ENCODE measurements around the gene PEBP1. TPM values are rescaled to one million over a fixed set of nuclear protein-coding genes. Genes with fewer than 3 reads are reported as not detected.
A peak's percentile ranks its signal among the peaks of the same experiment; 100 is the strongest.

The PEBP1 gene
- total and polyA plus RNA-seq, 2 experiments from 2014 or later, result 267 to 350 TPM

DNA sequence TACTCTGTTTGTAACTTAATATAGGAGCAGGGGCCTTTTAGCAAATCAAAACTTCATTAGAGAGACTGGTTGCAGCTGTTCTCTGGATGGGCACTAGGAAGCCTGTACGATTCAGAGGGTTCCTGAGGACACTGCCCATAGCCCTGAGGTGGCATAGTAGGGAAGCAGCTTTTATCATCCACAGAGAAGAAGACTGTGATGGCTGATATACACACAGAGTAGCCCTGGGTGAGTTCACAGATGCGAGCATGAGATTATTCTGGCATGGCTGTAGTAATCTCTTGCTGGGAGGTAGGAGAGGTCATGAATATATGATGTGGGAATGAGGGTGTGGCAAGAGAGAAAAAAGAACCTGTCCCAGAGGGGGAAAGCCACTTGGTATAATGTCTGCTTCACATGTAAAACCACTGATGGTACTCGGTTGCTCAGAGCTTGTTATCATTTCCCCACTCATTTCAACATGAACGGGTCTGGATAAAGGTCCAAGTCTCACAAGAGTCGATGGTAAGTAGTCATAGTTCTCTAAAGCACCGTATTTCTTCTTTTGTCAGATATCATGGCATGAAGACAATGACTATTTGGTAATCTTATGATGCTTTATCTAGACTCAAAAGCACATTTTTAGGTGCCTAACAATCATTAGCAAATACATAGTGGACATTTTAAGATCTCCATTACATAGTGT, 52.0 kb downstream of the PEBP1 start:
- Histone ChIP-seq H3K27me3 (replicated peaks; ENCODE audit: insufficient read depth) (no peaks in the 10 kb centered on the region), H3K9me3 (ENCODE audit: low read depth) (no peaks in the 10 kb centered on the region), H3K9me2 (ENCODE audit: insufficient read depth) (no peaks in the 10 kb centered on the region), H3K36me3 (ENCODE audit: low read depth) (no peaks in the 10 kb centered on the region), H3F3A (ENCODE audit: insufficient read depth) (peaks cover 47% of the 10 kb centered on the region), H3K4me1 (ENCODE audit: insufficient read depth) (peaks cover 45% of the 10 kb centered on the region), H2AFZ (no peak overlapping the region), H3K9ac (peak overlapping the region; percentile 88; the same call in 1 of the 2 replicates), H3K4me2 (ENCODE audit: unreplicated experiment) (peak overlapping the region; percentile 87), H3K4me3 (no peak overlapping the region; the same call in 1 of the 2 replicates), H3K79me2 (ENCODE audit: insufficient read depth) (peaks cover 56% of the 10 kb centered on the region), H3K27ac (peak overlapping the region; percentile 89; the same call in 1 of the 2 replicates), H4K20me1 (ENCODE audit: insufficient read depth) (no peaks in the 10 kb centered on the region)
- TF ChIP-seq EZH2phosphoT487 (IDR thresholded peaks at IDR 0.05; ENCODE audit: insufficient read depth, low read depth) (no peak), EZH2 (IDR thresholded peaks at IDR 0.05; ENCODE audit: insufficient read depth, poor library complexity, severe bottlenecking) (no peak)
- DNase-seq, result no peak
- WGBS, 2 experiments (ENCODE audit: low coverage in 1 of 2, low lambda C conversion rate in 2 of 2, missing lambda C conversion rate in 2 of 2), result 79 to 86% methylated on average over 6 of the region's 6 CpGs
- in situ Hi-C loops (cut with MboI), result no loop called here

DNA sequence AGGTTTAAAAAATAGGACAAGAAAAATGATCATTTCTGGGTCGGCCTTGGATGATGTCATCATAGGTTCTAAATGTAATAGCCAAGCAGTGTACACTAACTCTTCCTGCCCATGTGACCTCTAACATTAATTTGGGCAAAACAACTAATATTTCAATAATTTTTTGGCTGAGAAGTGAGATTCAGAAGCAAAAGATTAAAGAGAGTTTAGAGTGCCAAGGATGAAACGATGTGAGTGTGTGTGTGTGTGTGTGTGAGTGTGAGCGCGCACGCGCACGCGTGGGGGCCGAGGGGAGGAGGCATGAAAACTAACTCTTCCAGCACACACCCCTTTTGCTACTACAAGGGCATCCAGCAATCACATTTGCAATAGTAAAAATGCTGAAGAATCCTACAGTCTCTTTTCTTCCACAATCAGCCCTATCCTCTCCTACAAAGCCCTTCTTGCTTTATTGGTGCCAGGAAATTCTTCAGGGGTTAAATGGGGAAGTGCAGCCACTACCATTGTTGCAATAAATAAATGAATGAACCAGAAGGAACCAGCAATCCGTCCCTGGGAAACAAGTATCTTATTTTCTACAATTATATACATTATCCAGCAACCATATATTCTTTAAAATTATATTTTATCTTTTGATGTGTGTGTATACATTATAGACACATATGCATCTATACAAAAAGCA, 52.9 kb downstream of the PEBP1 start:
- WGBS, 2 experiments (ENCODE audit: low coverage in 1 of 2, low lambda C conversion rate in 2 of 2, missing lambda C conversion rate in 2 of 2), result 7 to 11% methylated on average over 10 of the region's 10 CpGs
- Histone ChIP-seq H2AFZ (peak overlapping the region; percentile 69), H3K79me2 (ENCODE audit: insufficient read depth) (peaks cover 47% of the 10 kb centered on the region), H3K4me3 (peak overlapping the region; percentile 70), H3K27ac (peak overlapping the region; percentile 89), H3K27me3 (replicated peaks; ENCODE audit: insufficient read depth) (no peaks in the 10 kb centered on the region), H4K20me1 (ENCODE audit: insufficient read depth) (no peaks in the 10 kb centered on the region), H3K4me2 (ENCODE audit: unreplicated experiment) (peak overlapping the region; percentile 87), H3K4me1 (ENCODE audit: insufficient read depth) (peaks cover 36% of the 10 kb centered on the region), H3K9me3 (ENCODE audit: low read depth) (no peaks in the 10 kb centered on the region), H3K36me3 (ENCODE audit: low read depth) (no peaks in the 10 kb centered on the region), H3F3A (ENCODE audit: insufficient read depth) (peaks cover 43% of the 10 kb centered on the region), H3K9ac (peak overlapping the region; percentile 88), H3K9me2 (ENCODE audit: insufficient read depth) (no peaks in the 10 kb centered on the region)
- TF ChIP-seq EZH2 (IDR thresholded peaks at IDR 0.05; ENCODE audit: insufficient read depth, poor library complexity, severe bottlenecking), result no peak
- no peak for TF ChIP-seq EZH2phosphoT487 (IDR thresholded peaks at IDR 0.05; ENCODE audit: insufficient read depth, low read depth)
- peak; percentile 65 for DNase-seq
- in situ Hi-C loops (cut with MboI), result no loop called here

DNA sequence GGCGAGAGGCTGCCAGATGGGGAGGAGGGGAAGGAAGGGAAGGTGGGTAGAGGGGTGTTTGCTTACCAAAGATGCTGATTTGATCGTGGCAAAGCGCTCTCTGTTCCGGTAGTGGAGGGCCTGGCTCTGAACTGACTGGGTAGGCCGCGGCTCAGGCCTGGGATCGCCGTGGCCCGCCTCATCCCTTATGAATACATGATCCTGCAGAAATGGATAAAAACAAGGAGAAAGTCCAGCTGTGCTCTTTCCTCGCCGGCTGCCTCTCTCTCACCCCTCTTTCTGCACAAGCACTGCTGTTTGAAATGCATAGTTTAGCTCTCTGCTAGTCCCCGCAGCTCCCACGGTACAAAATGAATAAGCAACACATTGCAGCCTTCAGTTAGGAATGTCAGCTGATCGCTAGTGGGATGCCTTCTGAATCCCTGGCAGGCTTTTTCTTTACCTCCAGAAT, 53.8 kb downstream of the PEBP1 start:
- 0 out of 2 replicates have a peak, but pooled peaks cover under 1% of the 10 kb centered on the region for H3K36me3 ChIP-seq (ENCODE audit: low read depth)
- in situ Hi-C loops (cut with MboI), result no loop called here
- no peaks in the 10 kb centered on the region for H4K20me1 ChIP-seq (ENCODE audit: insufficient read depth)

DNA sequence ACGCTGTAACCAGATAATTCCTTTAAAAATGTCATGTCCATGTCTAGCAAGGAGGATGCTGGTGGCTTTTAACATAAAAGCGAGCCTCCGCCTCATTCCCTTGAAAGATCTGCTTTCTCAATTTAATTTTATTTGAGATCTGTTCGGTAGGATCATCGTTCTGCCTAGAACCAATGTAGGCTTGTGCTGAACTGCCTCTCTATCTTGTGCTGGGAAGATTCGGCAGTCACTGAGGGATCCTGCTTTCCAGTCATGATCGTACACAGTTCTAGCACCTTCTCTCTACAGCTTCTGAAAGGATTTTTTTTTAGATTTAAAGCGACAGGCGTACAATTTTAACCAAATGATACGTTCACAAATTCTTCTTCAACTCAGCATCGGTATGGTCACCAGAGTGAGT, 54.3 kb downstream of the PEBP1 start:
- Histone ChIP-seq H3K9me2 (ENCODE audit: insufficient read depth) (no peaks in the 10 kb centered on the region), H3K36me3 (ENCODE audit: low read depth) (0 out of 2 replicates have a peak, but pooled peaks cover 4% of the 10 kb centered on the region), H3K79me2 (ENCODE audit: insufficient read depth) (peaks cover 33% of the 10 kb centered on the region), H3K9ac (peak overlapping the region; percentile 88), H3F3A (ENCODE audit: insufficient read depth) (peaks cover 43% of the 10 kb centered on the region), H3K4me3 (peak overlapping the region; percentile 70), H3K9me3 (ENCODE audit: low read depth) (no peaks in the 10 kb centered on the region), H3K27me3 (replicated peaks; ENCODE audit: insufficient read depth) (no peaks in the 10 kb centered on the region), H4K20me1 (ENCODE audit: insufficient read depth) (no peaks in the 10 kb centered on the region), H3K27ac (peak overlapping the region; percentile 89), H3K4me2 (ENCODE audit: unreplicated experiment) (peak overlapping the region; percentile 87), H2AFZ (peak overlapping the region; percentile 77), H3K4me1 (ENCODE audit: insufficient read depth) (peaks cover 33% of the 10 kb centered on the region)
- 3% methylated on average over 11 of the region's 11 CpGs for WGBS, 2 experiments (ENCODE audit: low coverage in 1 of 2, low lambda C conversion rate in 2 of 2, missing lambda C conversion rate in 2 of 2)
- peak; percentile 61 for DNase-seq
- in situ Hi-C loops (cut with MboI), result no loop called here
- TF ChIP-seq EZH2phosphoT487 (IDR thresholded peaks at IDR 0.05; ENCODE audit: insufficient read depth, low read depth), result no peak
- no peak for TF ChIP-seq EZH2 (IDR thresholded peaks at IDR 0.05; ENCODE audit: insufficient read depth, poor library complexity, severe bottlenecking)

More for the DNA sequence above, 53.8 kb downstream of the PEBP1 start:
- no peaks in the 10 kb centered on the region for H3K9me3 ChIP-seq (ENCODE audit: low read depth)
- TF ChIP-seq EZH2phosphoT487 (IDR thresholded peaks at IDR 0.05; ENCODE audit: insufficient read depth, low read depth) (no peak), EZH2 (IDR thresholded peaks at IDR 0.05; ENCODE audit: insufficient read depth, poor library complexity, severe bottlenecking) (no peak)
- H3K79me2 ChIP-seq (ENCODE audit: insufficient read depth), result peaks cover 37% of the 10 kb centered on the region
- peak overlapping the region; percentile 88 for H3K9ac ChIP-seq
- peak overlapping the region; percentile 87 for H3K4me2 ChIP-seq (ENCODE audit: unreplicated experiment)
- peak; percentile 78 for DNase-seq
- H3K27ac ChIP-seq, result peak overlapping the region; percentile 89
- H2AFZ ChIP-seq, result peak overlapping the region; percentile 77
- H3K4me1 ChIP-seq (ENCODE audit: insufficient read depth), result peaks cover 34% of the 10 kb centered on the region
- no peaks in the 10 kb centered on the region for H3K27me3 ChIP-seq (replicated peaks; ENCODE audit: insufficient read depth)
- WGBS, 2 experiments (ENCODE audit: low coverage in 1 of 2, low lambda C conversion rate in 2 of 2, missing lambda C conversion rate in 2 of 2), result 4 to 6% methylated on average over 14 of the region's 14 CpGs
- peaks cover 43% of the 10 kb centered on the region for H3F3A ChIP-seq (ENCODE audit: insufficient read depth)
- no peaks in the 10 kb centered on the region for H3K9me2 ChIP-seq (ENCODE audit: insufficient read depth)
- peak overlapping the region; percentile 70 for H3K4me3 ChIP-seq
